ENCODE measurements around the gene LRRC55.

Gene LRRC55

GRCh38 chr11:57178334-57178733 lies 3.4 kb upstream of the LRRC55 start:
- H3K4me1 Mint-ChIP-seq: no peaks in the 10 kb centered on the region
- H3K36me3 Mint-ChIP-seq: no peaks in the 10 kb centered on the region
- DNase-seq (ENCODE audit: low spot score in 2 of 2) (no peak), ATAC-seq (no peak)
- H3K27ac Mint-ChIP-seq: no peak overlapping the region
- no peaks in the 10 kb centered on the region for H3K9me3 Mint-ChIP-seq
- H3K4me3 Mint-ChIP-seq: no peak overlapping the region

GRCh38 chr11:57179681-57180080 lies 2.1 kb upstream of the LRRC55 start:
- Mint-ChIP-seq H3K4me1 (no peaks in the 10 kb centered on the region), H3K9me3 (no peaks in the 10 kb centered on the region), H3K27ac (no peak overlapping the region), H3K4me3 (no peak overlapping the region), H3K36me3 (no peaks in the 10 kb centered on the region)
- DNase-seq (ENCODE audit: low spot score in 2 of 2) (no peak), ATAC-seq (no peak)

- ATAC-seq (no peak), DNase-seq (ENCODE audit: low spot score in 2 of 2) (no peak)
- H3K4me3 Mint-ChIP-seq: no peak overlapping the region
- H3K9me3 Mint-ChIP-seq: no peaks in the 10 kb centered on the region
- H3K4me1 Mint-ChIP-seq: no peaks in the 10 kb centered on the region
- H3K27ac Mint-ChIP-seq: no peak overlapping the region
- no peaks in the 10 kb centered on the region for H3K36me3 Mint-ChIP-seq
Measured at GRCh38 chr11:57180081-57180561, 1.6 kb upstream of the LRRC55 start.

GRCh38 chr11:57180964-57181363 lies 789 bp upstream of the LRRC55 start:
- no peak overlapping the region for H3K4me3 Mint-ChIP-seq
- no peak for DNase-seq (ENCODE audit: low spot score in 2 of 2)
- no peak for ATAC-seq
- H3K4me1 Mint-ChIP-seq: no peaks in the 10 kb centered on the region
- no peaks in the 10 kb centered on the region for H3K9me3 Mint-ChIP-seq
- no peak overlapping the region for H3K27ac Mint-ChIP-seq
- no peaks in the 10 kb centered on the region for H3K36me3 Mint-ChIP-seq

GRCh38 chr11:57182896-57183295 lies 1.1 kb downstream of the LRRC55 start:
- Mint-ChIP-seq H3K9me3 (no peaks in the 10 kb centered on the region), H3K4me3 (no peak overlapping the region), H3K27ac (no peak overlapping the region), H3K36me3 (no peaks in the 10 kb centered on the region), H3K4me1 (no peaks in the 10 kb centered on the region)
- DNase-seq (ENCODE audit: low spot score in 2 of 2): no peak
- ATAC-seq: no peak

- no peaks in the 10 kb centered on the region for H3K4me1 Mint-ChIP-seq
- H3K4me3 Mint-ChIP-seq: no peak overlapping the region
- H3K27ac Mint-ChIP-seq: no peak overlapping the region
- DNase-seq (ENCODE audit: low spot score in 2 of 2): no peak
- ATAC-seq: no peak
- no peaks in the 10 kb centered on the region for H3K36me3 Mint-ChIP-seq
- peaks cover 7% of the 10 kb centered on the region for H3K9me3 Mint-ChIP-seq
Measured at GRCh38 chr11:57190548-57190947, 8.8 kb downstream of the LRRC55 start.

GRCh38 chr11:57191311-57192219 lies 9.8 kb downstream of the LRRC55 start:
- DNase-seq (ENCODE audit: low spot score in 2 of 2) (no peak), ATAC-seq (no peak)
- Mint-ChIP-seq H3K4me3 (no peak overlapping the region), H3K27ac (no peak overlapping the region), H3K9me3 (peaks cover 7% of the 10 kb centered on the region), H3K4me1 (no peaks in the 10 kb centered on the region), H3K36me3 (no peaks in the 10 kb centered on the region)

GRCh38 chr11:57192316-57192715 lies 10.6 kb downstream of the LRRC55 start:
- H3K36me3 Mint-ChIP-seq: no peaks in the 10 kb centered on the region
- no peak for ATAC-seq
- H3K4me1 Mint-ChIP-seq: no peaks in the 10 kb centered on the region
- no peak overlapping the region for H3K27ac Mint-ChIP-seq
- no peak for DNase-seq (ENCODE audit: low spot score in 2 of 2)
- H3K4me3 Mint-ChIP-seq: no peak overlapping the region
- peaks cover 7% of the 10 kb centered on the region for H3K9me3 Mint-ChIP-seq

GRCh38 chr11:57196596-57196995 lies 14.8 kb downstream of the LRRC55 start:
- peaks cover 7% of the 10 kb centered on the region for H3K9me3 Mint-ChIP-seq

GRCh38 chr11:57197762-57198161 lies 16.0 kb downstream of the LRRC55 start:
- DNase-seq (ENCODE audit: low spot score in 2 of 2): no peak
- Mint-ChIP-seq H3K4me1 (no peaks in the 10 kb centered on the region), H3K36me3 (no peaks in the 10 kb centered on the region), H3K27ac (no peak overlapping the region), H3K9me3 (peaks cover 7% of the 10 kb centered on the region), H3K4me3 (no peak overlapping the region)
- no peak for ATAC-seq

More at GRCh38 chr11:57196596-57196995, 14.8 kb downstream of the LRRC55 start:
- DNase-seq (ENCODE audit: low spot score in 2 of 2): no peak
- Mint-ChIP-seq H3K4me3 (no peak overlapping the region), H3K4me1 (no peaks in the 10 kb centered on the region), H3K27ac (no peak overlapping the region), H3K36me3 (no peaks in the 10 kb centered on the region)
- no peak for ATAC-seq

GRCh38 chr11:57199330-57199729 lies 17.6 kb downstream of the LRRC55 start:
- no peak overlapping the region for H3K4me3 Mint-ChIP-seq
- no peak for DNase-seq (ENCODE audit: low spot score in 2 of 2)
- no peaks in the 10 kb centered on the region for H3K9me3 Mint-ChIP-seq
- H3K4me1 Mint-ChIP-seq: no peaks in the 10 kb centered on the region
- no peaks in the 10 kb centered on the region for H3K36me3 Mint-ChIP-seq
- no peak overlapping the region for H3K27ac Mint-ChIP-seq
- no peak for ATAC-seq

- H3K27ac Mint-ChIP-seq: no peak overlapping the region
- H3K36me3 Mint-ChIP-seq: no peaks in the 10 kb centered on the region
- DNase-seq (ENCODE audit: low spot score in 2 of 2) (no peak), ATAC-seq (no peak)
- no peaks in the 10 kb centered on the region for H3K4me1 Mint-ChIP-seq
- no peaks in the 10 kb centered on the region for H3K9me3 Mint-ChIP-seq
- no peak overlapping the region for H3K4me3 Mint-ChIP-seq
Measured at GRCh38 chr11:57200917-57201316, 19.2 kb downstream of the LRRC55 start.

- Mint-ChIP-seq H3K27ac (no peak overlapping the region), H3K9me3 (no peaks in the 10 kb centered on the region), H3K4me3 (no peak overlapping the region), H3K4me1 (no peaks in the 10 kb centered on the region), H3K36me3 (no peaks in the 10 kb centered on the region)
- no peak for DNase-seq (ENCODE audit: low spot score in 2 of 2)
- no peak for ATAC-seq
Measured at GRCh38 chr11:57202281-57202680, 20.5 kb downstream of the LRRC55 start.

GRCh38 chr11:57203359-57203758 lies 21.6 kb downstream of the LRRC55 start:
- H3K9me3 Mint-ChIP-seq: no peaks in the 10 kb centered on the region
- H3K4me3 Mint-ChIP-seq: no peak overlapping the region
- DNase-seq (ENCODE audit: low spot score in 2 of 2) (no peak), ATAC-seq (no peak)
- H3K4me1 Mint-ChIP-seq: no peaks in the 10 kb centered on the region
- no peaks in the 10 kb centered on the region for H3K36me3 Mint-ChIP-seq
- no peak overlapping the region for H3K27ac Mint-ChIP-seq

GRCh38 chr11:57203882-57204480 lies 22.2 kb downstream of the LRRC55 start:
- no peak for DNase-seq (ENCODE audit: low spot score in 2 of 2)
- Mint-ChIP-seq H3K27ac (no peak overlapping the region), H3K4me1 (no peaks in the 10 kb centered on the region), H3K4me3 (no peak overlapping the region), H3K36me3 (no peaks in the 10 kb centered on the region), H3K9me3 (no peaks in the 10 kb centered on the region)
- no peak for ATAC-seq

GRCh38 chr11:57205041-57205641 lies 23.4 kb downstream of the LRRC55 start:
- Mint-ChIP-seq H3K4me3 (no peak overlapping the region), H3K27ac (no peak overlapping the region), H3K36me3 (no peaks in the 10 kb centered on the region), H3K9me3 (no peaks in the 10 kb centered on the region), H3K4me1 (no peaks in the 10 kb centered on the region)
- no peak for DNase-seq (ENCODE audit: low spot score in 2 of 2)
- ATAC-seq: no peak
